WTC11 (cell line): ENCODE results near the gene ARMC7. TPM values are rescaled to one million over a fixed set of nuclear protein-coding genes. Genes with fewer than 3 reads are reported as not detected.

ENCODE experiments used
- ATAC-seq: fragments of 200-7000 bp; cut with Tn5 transposase; 2 replicates; pipeline ENCODE4 v1.10.0; 2021; ENCODE audit warnings: mild to moderate bottlenecking, moderate library complexity
- CTCF ChIA-PET: fragments of 300-600 bp; sonication (Branson Sonifier 250); formaldehyde crosslinking; loops from one replicate; lab custom pipeline; 2021; ENCODE audit warnings: antibody characterized with exemption; lab: Charles Lee
- POLR2A ChIA-PET: fragments of 350-600 bp; sonication (Branson Sonifier 250); formaldehyde crosslinking; loops from one replicate; lab custom pipeline; 2021; ENCODE audit warnings: antibody characterized with exemption; lab: Charles Lee
- DNase-seq: peaks from one replicate; pipeline ENCODE4 v3.0.0; 2021; ENCODE audit warnings: low spot score
- H3K27ac Mint-ChIP-seq: 2 replicates; pipeline ENCODE4 v1.8.0; 2021; ENCODE audit warnings: mixed read lengths
- H3K27me3 Mint-ChIP-seq: 2 replicates; pipeline ENCODE4 v1.8.0; 2021; ENCODE audit warnings: low read depth, mild to moderate bottlenecking, moderate library complexity, mixed read lengths
- H3K36me3 Mint-ChIP-seq: 2 replicates; pipeline ENCODE4 v1.8.0; 2021; ENCODE audit warnings: mixed read lengths
- H3K4me1 Mint-ChIP-seq: 2 replicates; pipeline ENCODE4 v1.8.0; 2022; ENCODE audit warnings: mixed read lengths
- H3K4me3 Mint-ChIP-seq: 2 replicates; pipeline ENCODE4 v1.8.0; 2021; ENCODE audit warnings: mild to moderate bottlenecking, moderate library complexity, mixed read lengths
- H3K9me3 Mint-ChIP-seq: 2 replicates; pipeline ENCODE4 v1.8.0; 2021; ENCODE audit warnings: mixed read lengths
- CREM ChIP-seq: sonication (generic); formaldehyde crosslinking; IDR thresholded peaks from 2 replicates; pipeline ENCODE4 v1.8.1; 2022; ENCODE audit warnings: mild to moderate bottlenecking, missing genetic modification reagents, moderate library complexity
- MYBL2 ChIP-seq: sonication (generic); formaldehyde crosslinking; IDR thresholded peaks from 2 replicates; pipeline ENCODE4 v1.8.1; 2023; ENCODE audit warnings: mild to moderate bottlenecking, moderate library complexity, missing genetic modification reagents
- NFATC4 ChIP-seq: fragments of 250-450 bp; sonication (Bioruptor Pico); IDR thresholded peaks from 2 replicates; pipeline ENCODE4 v1.9.0; 2021; ENCODE audit warnings: mild to moderate bottlenecking
- NR2C2 ChIP-seq: sonication (generic); formaldehyde crosslinking; IDR thresholded peaks from 2 replicates; pipeline ENCODE4 v1.8.0; 2022; ENCODE audit warnings: mild to moderate bottlenecking, missing genetic modification reagents
- RELA ChIP-seq: sonication (generic); formaldehyde crosslinking; IDR thresholded peaks from 2 replicates; pipeline ENCODE4 v1.8.1; 2022; ENCODE audit warnings: missing genetic modification reagents, mild to moderate bottlenecking, borderline replicate concordance
- RORB ChIP-seq: fragments of 250-450 bp; sonication (Bioruptor Pico); IDR thresholded peaks from 2 replicates; pipeline ENCODE4 v1.9.0; 2021; ENCODE audit warnings: mild to moderate bottlenecking
- SMAD3 ChIP-seq: sonication (generic); formaldehyde crosslinking; IDR thresholded peaks from 2 replicates; pipeline ENCODE4 v1.8.0; 2022; ENCODE audit warnings: missing genetic modification reagents, mild to moderate bottlenecking, borderline replicate concordance
- SMAD4 ChIP-seq: sonication (generic); formaldehyde crosslinking; IDR thresholded peaks from 2 replicates; pipeline ENCODE4 v1.8.0; 2022; ENCODE audit warnings: mild to moderate bottlenecking, missing genetic modification reagents
- SOX15 ChIP-seq: fragments of 250-450 bp; sonication (Bioruptor Pico); IDR thresholded peaks from 2 replicates; pipeline ENCODE4 v1.9.0; 2021; ENCODE audit warnings: mild to moderate bottlenecking
- TCF7 ChIP-seq: sonication (generic); formaldehyde crosslinking; IDR thresholded peaks from 2 replicates; pipeline ENCODE4 v1.8.0; 2022; ENCODE audit warnings: mild to moderate bottlenecking, low read depth, missing genetic modification reagents, moderate library complexity
- TP53 ChIP-seq: sonication (generic); formaldehyde crosslinking; IDR thresholded peaks from 2 replicates; pipeline ENCODE4 v1.8.1; 2023; ENCODE audit warnings: mild to moderate bottlenecking, missing genetic modification reagents
- ZNF121 ChIP-seq: sonication (generic); formaldehyde crosslinking; IDR thresholded peaks from 2 replicates; pipeline ENCODE4 v1.8.0; 2023; ENCODE audit warnings: missing genetic modification reagents
- ZNF219 ChIP-seq: sonication (generic); formaldehyde crosslinking; IDR thresholded peaks from 2 replicates; pipeline ENCODE4 v1.8.0; 2023; ENCODE audit warnings: missing genetic modification reagents, mild to moderate bottlenecking, borderline replicate concordance
- ZNF232 ChIP-seq: sonication (generic); formaldehyde crosslinking; IDR thresholded peaks from 2 replicates; pipeline ENCODE4 v1.8.0; 2022; ENCODE audit warnings: mild to moderate bottlenecking, missing genetic modification reagents
- ZNF423 ChIP-seq: fragments of 250-450 bp; sonication (Bioruptor Pico); IDR thresholded peaks from 2 replicates; pipeline ENCODE4 v2.1.2; 2022; ENCODE audit warnings: mild to moderate bottlenecking, moderate library complexity
- total RNA-seq: library from RNA; stranded (reverse); gene quantifications from 3 replicates; pipeline ENCODE4 v1.2.3, GENCODE V29; 2021
- TF ChIP-seq, protein P1 (sequence below): sonication (generic); formaldehyde crosslinking; IDR thresholded peaks from 2 replicates; pipeline ENCODE4 v1.8.1; 2022; ENCODE audit warnings: low read depth, missing genetic modification reagents, borderline replicate concordance
- TF ChIP-seq, protein P2 (sequence below): sonication (generic); formaldehyde crosslinking; conservative IDR thresholded peaks from 2 replicates; pipeline ENCODE4 v1.8.1; 2022; ENCODE audit warnings: mild to moderate bottlenecking, missing genetic modification reagents
- TF ChIP-seq, protein P3 (sequence below): sonication (generic); formaldehyde crosslinking; IDR thresholded peaks from 2 replicates; pipeline ENCODE4 v1.8.1; 2022; ENCODE audit warnings: mild to moderate bottlenecking, missing genetic modification reagents, moderate library complexity, borderline replicate concordance
- TF ChIP-seq, protein P4 (sequence below): sonication (generic); formaldehyde crosslinking; IDR thresholded peaks from 2 replicates; pipeline ENCODE4 v1.8.0; 2022; ENCODE audit warnings: missing genetic modification reagents
- TF ChIP-seq, protein P5 (sequence below): fragments of 250-450 bp; sonication (Bioruptor Pico); IDR thresholded peaks from 2 replicates; pipeline ENCODE4 v1.9.0; 2021; ENCODE audit warnings: mild to moderate bottlenecking
- TF ChIP-seq, protein P6 (sequence below): fragments of 250-450 bp; sonication (Bioruptor Pico); conservative IDR thresholded peaks from 2 replicates; pipeline ENCODE4 v1.9.0; 2021; ENCODE audit warnings: mild to moderate bottlenecking
- TF ChIP-seq, protein P7 (sequence below): sonication (generic); formaldehyde crosslinking; IDR thresholded peaks from 2 replicates; pipeline ENCODE4 v1.8.0; 2022; ENCODE audit warnings: mild to moderate bottlenecking, missing genetic modification reagents
- TF ChIP-seq, protein P8 (sequence below): fragments of 200-600 bp; IDR thresholded peaks from 2 replicates; pipeline ENCODE4 v1.8.0; 2022; ENCODE audit warnings: antibody characterized with exemption

Gene ARMC7
- total RNA-seq, 1 experiment from 2014 or later, result 13.2 TPM

DNA sequence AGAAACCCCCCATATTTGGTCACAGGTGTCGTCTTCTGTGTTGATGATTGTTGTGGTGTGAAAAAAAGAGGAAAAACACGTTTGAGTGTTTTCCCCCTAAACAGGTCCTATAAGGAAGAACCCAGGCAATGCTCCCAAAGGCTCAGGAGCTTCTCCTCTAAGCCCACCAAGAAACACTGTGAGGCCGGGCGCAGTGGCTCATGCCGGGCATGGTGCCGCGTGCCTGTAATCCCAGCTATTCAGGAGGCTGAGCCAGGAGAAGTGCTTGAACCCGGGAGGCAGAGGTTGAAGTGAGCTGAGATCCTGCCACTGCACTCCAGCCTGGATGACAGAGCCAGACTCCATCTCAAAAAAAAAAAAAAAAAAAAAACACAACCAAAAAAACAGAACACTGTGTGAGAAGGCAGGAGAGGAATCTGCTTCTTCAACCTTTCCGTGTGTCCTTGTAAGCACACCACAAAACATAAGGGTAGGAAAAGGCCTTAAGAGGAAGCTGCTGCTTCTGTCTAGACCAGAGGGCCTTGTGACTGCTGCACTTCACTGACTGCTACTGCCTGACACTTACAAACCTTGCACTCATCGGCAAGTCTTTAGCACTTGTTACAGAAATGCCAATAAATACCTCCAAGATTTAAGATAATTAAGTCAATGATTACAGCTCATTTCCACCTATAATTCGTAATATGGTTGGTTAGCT, 35.2 kb downstream of the ARMC7 start:
- DNase-seq (no peak), ATAC-seq (no peak)
- Mint-ChIP-seq H3K36me3 (peaks cover 83% of the 10 kb centered on the region), H3K4me3 (no peak overlapping the region), H3K27me3 (no peaks in the 10 kb centered on the region), H3K9me3 (no peaks in the 10 kb centered on the region), H3K4me1 (peaks cover 4% of the 10 kb centered on the region), H3K27ac (peak overlapping the region; percentile 60; the same call in 1 of the 2 replicates)
- CTCF ChIA-PET, result interaction anchor here (1.6 to 1.9 kb wide), 4 partner anchors 14 to 95 kb away, joined by 6 to 11 read pairs (median 8); partner anchors contain the start of gene NT5C
- no peak for TF ChIP-seq RELA
- no peak for TF ChIP-seq NFATC4 (CRISPR knock-in tag)
- no peak for TF ChIP-seq TCF7 (CRISPR knock-in tag)
- TF ChIP-seq NR2C2 (CRISPR knock-in tag), result no peak
- TF ChIP-seq ZNF423, result no peak
- TF ChIP-seq, protein P1, sequence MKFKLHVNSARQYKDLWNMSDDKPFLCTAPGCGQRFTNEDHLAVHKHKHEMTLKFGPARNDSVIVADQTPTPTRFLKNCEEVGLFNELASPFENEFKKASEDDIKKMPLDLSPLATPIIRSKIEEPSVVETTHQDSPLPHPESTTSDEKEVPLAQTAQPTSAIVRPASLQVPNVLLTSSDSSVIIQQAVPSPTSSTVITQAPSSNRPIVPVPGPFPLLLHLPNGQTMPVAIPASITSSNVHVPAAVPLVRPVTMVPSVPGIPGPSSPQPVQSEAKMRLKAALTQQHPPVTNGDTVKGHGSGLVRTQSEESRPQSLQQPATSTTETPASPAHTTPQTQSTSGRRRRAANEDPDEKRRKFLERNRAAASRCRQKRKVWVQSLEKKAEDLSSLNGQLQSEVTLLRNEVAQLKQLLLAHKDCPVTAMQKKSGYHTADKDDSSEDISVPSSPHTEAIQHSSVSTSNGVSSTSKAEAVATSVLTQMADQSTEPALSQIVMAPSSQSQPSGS (CRISPR knock-in tag), result no peak
- TF ChIP-seq ZNF232, result no peak
- TF ChIP-seq, protein P2, sequence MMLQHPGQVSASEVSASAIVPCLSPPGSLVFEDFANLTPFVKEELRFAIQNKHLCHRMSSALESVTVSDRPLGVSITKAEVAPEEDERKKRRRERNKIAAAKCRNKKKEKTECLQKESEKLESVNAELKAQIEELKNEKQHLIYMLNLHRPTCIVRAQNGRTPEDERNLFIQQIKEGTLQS, result no peak
- TF ChIP-seq SMAD4, result no peak
- TF ChIP-seq SMAD3 (CRISPR knock-in tag), result no peak
- TF ChIP-seq, protein P3, sequence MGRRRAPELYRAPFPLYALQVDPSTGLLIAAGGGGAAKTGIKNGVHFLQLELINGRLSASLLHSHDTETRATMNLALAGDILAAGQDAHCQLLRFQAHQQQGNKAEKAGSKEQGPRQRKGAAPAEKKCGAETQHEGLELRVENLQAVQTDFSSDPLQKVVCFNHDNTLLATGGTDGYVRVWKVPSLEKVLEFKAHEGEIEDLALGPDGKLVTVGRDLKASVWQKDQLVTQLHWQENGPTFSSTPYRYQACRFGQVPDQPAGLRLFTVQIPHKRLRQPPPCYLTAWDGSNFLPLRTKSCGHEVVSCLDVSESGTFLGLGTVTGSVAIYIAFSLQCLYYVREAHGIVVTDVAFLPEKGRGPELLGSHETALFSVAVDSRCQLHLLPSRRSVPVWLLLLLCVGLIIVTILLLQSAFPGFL (CRISPR knock-in tag), result no peak
- TF ChIP-seq, protein P4, sequence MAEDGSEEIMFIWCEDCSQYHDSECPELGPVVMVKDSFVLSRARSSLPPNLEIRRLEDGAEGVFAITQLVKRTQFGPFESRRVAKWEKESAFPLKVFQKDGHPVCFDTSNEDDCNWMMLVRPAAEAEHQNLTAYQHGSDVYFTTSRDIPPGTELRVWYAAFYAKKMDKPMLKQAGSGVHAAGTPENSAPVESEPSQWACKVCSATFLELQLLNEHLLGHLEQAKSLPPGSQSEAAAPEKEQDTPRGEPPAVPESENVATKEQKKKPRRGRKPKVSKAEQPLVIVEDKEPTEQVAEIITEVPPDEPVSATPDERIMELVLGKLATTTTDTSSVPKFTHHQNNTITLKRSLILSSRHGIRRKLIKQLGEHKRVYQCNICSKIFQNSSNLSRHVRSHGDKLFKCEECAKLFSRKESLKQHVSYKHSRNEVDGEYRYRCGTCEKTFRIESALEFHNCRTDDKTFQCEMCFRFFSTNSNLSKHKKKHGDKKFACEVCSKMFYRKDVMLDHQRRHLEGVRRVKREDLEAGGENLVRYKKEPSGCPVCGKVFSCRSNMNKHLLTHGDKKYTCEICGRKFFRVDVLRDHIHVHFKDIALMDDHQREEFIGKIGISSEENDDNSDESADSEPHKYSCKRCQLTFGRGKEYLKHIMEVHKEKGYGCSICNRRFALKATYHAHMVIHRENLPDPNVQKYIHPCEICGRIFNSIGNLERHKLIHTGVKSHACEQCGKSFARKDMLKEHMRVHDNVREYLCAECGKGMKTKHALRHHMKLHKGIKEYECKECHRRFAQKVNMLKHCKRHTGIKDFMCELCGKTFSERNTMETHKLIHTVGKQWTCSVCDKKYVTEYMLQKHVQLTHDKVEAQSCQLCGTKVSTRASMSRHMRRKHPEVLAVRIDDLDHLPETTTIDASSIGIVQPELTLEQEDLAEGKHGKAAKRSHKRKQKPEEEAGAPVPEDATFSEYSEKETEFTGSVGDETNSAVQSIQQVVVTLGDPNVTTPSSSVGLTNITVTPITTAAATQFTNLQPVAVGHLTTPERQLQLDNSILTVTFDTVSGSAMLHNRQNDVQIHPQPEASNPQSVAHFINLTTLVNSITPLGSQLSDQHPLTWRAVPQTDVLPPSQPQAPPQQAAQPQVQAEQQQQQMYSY (CRISPR knock-in tag), result no peak
- no peak for TF ChIP-seq CREM
- TF ChIP-seq TP53 (CRISPR knock-in tag), result no peak
- no peak for TF ChIP-seq RORB (CRISPR knock-in tag)
- TF ChIP-seq, protein P5, sequence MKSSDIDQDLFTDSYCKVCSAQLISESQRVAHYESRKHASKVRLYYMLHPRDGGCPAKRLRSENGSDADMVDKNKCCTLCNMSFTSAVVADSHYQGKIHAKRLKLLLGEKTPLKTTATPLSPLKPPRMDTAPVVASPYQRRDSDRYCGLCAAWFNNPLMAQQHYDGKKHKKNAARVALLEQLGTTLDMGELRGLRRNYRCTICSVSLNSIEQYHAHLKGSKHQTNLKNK (CRISPR knock-in tag), result no peak
- POLR2A ChIA-PET, result interaction anchor here (0.7 kb wide), 4 partner anchors 18 to 922 kb away, joined by 3 to 6 read pairs (median 4); no protein-coding TSS in a partner anchor

DNA sequence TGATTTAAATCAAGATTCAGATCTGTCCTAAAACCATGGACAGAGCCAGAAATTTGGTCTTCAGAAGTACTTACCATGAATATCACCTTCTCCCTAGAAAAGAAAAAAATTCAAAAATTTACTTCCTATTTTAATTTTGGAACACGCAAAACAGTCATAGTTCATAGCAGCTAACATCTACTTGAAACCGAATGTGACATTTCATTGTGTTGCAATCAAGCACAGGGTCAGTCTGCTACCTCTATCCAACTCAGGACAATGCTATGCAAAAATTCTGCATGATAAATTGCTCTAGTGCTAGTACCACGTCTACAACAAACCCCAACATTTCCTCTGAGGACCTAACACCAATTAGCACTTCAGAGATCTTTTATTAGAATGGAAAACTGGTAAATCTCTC, 36.8 kb downstream of the ARMC7 start:
- 0 out of 2 replicates have a peak overlapping the region, but pooled peaks have one; percentile 52 for H3K27ac Mint-ChIP-seq
- peaks cover 68% of the 10 kb centered on the region for H3K36me3 Mint-ChIP-seq
- H3K4me3 Mint-ChIP-seq, result no peak overlapping the region
- no peak for ATAC-seq
- H3K9me3 Mint-ChIP-seq, result no peaks in the 10 kb centered on the region
- DNase-seq, result no peak
- ChIA-PET POLR2A (no interaction called here), CTCF (interaction anchor here (1.6 to 1.9 kb wide), 2 partner anchors 25 to 33 kb away, joined by 6 to 11 read pairs; no protein-coding TSS in a partner anchor)
- H3K4me1 Mint-ChIP-seq, result peaks cover 11% of the 10 kb centered on the region
- no peaks in the 10 kb centered on the region for H3K27me3 Mint-ChIP-seq
- no peak for TF ChIP-seq ZNF121 (CRISPR knock-in tag)
- TF ChIP-seq, protein P6, sequence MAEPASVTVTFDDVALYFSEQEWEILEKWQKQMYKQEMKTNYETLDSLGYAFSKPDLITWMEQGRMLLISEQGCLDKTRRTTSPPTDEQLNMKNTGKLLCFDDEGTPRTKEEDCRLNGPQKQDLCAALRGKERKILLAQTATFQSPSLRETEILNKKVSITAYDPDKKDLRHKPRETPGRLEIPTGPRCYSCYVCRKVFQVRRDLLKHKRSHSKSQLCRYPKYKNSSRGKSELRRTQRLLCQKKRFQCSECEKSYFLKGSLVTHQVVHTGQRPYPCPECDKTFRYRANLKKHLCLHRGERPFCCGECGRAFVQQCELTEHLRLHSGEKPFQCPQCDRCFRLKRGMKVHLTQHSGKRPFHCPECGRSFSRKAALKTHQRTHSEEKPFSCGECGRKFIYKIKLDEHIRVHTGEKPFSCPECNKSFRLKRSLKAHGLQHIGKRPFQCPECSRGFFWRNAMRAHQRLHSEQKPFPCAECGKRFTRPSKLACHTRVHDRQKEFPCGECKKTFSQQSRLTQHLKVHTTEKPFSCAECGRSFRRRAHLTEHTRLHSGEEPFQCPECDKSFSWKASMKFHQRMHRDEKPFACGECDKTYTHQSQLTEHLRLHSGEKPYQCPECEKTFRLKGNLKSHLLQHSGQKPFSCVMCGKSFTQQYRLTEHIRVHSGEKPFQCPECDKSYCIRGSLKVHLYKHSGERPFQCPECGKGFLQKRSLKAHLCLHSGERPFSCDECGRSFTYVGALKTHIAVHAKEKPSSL (CRISPR knock-in tag), result no peak
- TF ChIP-seq, protein P7, sequence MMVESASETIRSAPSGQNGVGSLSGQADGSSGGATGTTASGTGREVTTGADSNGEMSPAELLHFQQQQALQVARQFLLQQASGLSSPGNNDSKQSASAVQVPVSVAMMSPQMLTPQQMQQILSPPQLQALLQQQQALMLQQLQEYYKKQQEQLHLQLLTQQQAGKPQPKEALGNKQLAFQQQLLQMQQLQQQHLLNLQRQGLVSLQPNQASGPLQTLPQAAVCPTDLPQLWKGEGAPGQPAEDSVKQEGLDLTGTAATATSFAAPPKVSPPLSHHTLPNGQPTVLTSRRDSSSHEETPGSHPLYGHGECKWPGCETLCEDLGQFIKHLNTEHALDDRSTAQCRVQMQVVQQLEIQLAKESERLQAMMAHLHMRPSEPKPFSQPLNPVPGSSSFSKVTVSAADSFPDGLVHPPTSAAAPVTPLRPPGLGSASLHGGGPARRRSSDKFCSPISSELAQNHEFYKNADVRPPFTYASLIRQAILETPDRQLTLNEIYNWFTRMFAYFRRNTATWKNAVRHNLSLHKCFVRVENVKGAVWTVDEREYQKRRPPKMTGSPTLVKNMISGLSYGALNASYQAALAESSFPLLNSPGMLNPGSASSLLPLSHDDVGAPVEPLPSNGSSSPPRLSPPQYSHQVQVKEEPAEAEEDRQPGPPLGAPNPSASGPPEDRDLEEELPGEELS (CRISPR knock-in tag), result no peak
- TF ChIP-seq ZNF219, result no peak
- TF ChIP-seq MYBL2, result no peak
- no peak for TF ChIP-seq TP53 (CRISPR knock-in tag)
- no peak for TF ChIP-seq SOX15 (CRISPR knock-in tag)
- TF ChIP-seq, protein P8, sequence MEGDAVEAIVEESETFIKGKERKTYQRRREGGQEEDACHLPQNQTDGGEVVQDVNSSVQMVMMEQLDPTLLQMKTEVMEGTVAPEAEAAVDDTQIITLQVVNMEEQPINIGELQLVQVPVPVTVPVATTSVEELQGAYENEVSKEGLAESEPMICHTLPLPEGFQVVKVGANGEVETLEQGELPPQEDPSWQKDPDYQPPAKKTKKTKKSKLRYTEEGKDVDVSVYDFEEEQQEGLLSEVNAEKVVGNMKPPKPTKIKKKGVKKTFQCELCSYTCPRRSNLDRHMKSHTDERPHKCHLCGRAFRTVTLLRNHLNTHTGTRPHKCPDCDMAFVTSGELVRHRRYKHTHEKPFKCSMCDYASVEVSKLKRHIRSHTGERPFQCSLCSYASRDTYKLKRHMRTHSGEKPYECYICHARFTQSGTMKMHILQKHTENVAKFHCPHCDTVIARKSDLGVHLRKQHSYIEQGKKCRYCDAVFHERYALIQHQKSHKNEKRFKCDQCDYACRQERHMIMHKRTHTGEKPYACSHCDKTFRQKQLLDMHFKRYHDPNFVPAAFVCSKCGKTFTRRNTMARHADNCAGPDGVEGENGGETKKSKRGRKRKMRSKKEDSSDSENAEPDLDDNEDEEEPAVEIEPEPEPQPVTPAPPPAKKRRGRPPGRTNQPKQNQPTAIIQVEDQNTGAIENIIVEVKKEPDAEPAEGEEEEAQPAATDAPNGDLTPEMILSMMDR, result no peak
